ENCODE results near the gene CCNG1.
"Not testable (repeated sequence)": the region's sequence is repeated elsewhere in the genome, so short reads cannot be mapped to it uniquely, and the experiment has no call there.

Gene CCNG1, protein sequence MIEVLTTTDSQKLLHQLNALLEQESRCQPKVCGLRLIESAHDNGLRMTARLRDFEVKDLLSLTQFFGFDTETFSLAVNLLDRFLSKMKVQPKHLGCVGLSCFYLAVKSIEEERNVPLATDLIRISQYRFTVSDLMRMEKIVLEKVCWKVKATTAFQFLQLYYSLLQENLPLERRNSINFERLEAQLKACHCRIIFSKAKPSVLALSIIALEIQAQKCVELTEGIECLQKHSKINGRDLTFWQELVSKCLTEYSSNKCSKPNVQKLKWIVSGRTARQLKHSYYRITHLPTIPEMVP

DNA sequence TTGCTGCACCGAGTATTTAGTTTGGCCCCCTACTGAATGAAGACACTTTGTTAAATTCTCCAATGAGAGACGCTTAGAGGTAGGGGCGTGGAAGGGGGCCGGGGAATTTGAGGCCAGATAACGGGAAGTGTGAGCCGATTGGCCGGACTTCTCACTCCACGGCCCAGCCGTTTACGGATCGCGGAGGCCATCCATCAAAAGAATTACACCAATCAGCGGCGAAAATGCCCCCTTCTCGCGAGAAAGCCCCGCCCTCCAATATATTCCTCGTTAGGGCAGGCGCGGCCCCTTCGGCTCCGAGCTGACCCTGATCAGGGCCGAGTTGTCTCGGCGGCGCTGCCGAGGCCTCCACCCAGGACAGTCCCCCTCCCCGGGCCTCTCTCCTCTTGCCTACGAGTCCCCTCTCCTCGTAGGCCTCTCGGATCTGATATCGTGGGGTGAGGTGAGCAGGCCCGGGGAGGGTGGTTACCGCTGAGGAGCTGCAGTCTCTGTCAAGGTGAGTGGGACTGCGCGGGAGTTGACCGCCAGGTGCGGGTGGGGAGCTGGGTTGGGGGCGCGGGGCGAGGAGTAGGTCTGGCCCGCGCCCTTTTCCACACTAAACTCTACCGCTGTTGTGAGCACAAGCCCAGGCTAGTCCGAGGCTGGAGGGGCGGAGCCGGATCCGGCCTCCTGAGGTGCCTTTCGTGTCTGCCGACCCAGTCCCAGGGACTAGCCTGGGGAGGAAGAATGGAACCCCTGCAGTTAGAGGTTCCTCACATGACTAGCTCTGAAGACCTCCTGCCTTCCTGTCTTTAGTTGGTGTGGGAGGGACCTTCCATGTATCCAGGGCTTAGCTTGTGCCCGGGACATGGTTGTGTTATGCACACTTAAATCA, at the start of gene CCNG1:
Gene CCNG1, plus strand, starts transcription at position 287 of the 874 bp plus-strand sequence. CDS start 1,662 bp downstream, outside the sequence.
- peak; percentile 74 to 76 for DNase-seq (ENCODE audit: extremely low read depth in 1 of 2, low read depth in 1 of 2)

DNA sequence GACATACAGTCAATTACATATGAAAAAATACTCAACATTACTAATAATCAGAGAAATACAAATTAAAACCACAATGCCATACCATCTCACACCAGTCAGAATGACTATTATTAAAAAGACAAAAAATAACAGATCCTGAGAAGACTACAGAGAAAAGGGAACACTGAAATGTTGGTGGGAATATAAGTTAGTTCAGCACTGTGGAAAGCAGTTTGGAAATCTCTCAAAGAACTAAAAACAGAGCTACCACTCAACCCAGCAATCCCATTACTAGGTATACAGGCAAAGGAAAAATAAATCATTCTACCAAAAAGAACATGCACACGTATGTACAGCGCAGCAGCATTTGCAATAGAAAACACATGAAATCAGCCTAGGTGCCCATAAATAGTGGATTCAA, 41.6 kb upstream of the CCNG1 start:
- no peak for DNase-seq (ENCODE audit: extremely low read depth in 1 of 2, low read depth in 1 of 2)

DNA sequence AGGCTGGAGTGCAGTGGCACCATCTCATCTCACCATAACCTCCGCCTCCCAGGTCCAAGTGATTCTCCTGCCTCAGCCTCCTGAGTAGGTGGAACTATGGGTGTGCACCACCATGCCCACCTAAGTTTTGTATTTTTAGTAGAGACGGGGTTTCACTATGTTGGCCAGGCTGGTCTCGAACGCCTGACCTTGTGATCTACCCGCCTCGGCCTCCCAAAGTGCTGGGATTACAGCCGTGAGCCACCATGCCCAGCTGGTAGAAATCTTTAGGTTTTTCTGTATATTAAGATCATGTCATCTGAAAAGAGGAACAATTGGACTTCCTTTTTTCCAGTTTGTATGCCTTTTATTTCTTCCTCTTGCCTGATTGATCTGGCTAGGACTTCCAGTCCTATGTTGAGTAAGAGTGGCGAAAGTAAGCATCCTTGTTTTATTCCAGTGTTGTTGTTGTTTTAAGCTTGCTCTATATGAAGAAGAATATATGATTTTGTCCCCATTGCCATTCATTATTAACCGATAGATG, 40.5 kb upstream of the CCNG1 start:
- DNase-seq (ENCODE audit: extremely low read depth in 1 of 2, low read depth in 1 of 2) = not testable (repeated sequence)

DNA sequence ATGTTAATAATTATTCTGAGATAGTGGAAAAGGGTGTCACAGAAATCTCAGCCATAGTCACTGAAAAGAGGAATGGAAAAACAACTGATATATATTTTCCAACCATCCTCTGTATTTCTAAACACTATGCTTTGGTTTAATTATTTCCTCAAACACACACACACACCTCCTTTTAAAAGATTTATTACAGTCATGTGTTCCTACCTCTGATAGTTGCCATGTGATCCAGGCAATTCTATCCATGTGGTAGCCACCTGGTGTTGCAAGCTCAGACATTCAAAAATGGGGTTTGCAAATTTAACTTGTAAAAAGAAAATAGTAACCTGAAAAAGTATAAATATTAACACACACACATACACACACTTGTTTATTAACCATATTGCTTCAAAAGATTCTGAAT, 40.0 kb upstream of the CCNG1 start:
- DNase-seq (ENCODE audit: extremely low read depth in 1 of 2, low read depth in 1 of 2) = no peak

DNA sequence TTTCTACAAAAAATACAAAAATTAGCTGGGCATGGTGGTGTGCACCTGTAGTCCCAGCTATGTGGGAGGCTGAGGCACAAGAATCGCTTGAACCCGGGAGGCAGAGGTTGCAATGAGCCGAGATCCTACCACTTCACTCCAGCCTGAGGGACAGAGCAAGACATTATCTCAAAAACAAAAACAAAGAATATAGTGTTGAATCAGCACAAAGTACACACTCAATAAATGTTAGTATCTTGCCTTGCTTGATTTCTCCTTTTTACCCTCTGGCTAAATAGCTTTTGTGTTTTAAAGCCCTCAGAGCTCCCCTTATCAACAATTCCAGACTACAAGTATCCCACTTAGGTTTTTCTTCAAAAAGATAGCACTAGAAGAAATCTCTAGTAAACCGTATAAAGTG, 37.5 kb upstream of the CCNG1 start:
- no peak for DNase-seq (ENCODE audit: extremely low read depth in 1 of 2, low read depth in 1 of 2)

DNA sequence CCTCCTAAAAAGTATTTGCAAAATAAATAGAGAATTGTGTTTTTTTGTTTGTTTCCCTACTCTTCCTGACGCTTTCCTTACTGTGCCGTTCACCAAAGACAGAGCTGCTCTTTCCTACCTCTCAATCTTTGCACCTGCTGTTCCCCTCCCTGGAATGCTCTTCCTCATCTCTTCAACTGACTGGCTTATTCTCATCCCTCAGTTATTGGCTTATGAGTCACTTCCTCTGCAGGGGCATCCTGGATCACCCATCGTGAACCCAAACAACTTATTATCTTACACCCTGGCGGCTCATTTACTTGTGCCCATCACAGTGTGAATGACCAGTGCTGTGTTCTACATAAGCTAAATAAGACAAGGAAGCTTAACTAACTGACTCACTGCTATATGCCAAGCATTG, 36.1 kb upstream of the CCNG1 start:
- DNase-seq (ENCODE audit: extremely low read depth in 1 of 2, low read depth in 1 of 2) = no peak

DNA sequence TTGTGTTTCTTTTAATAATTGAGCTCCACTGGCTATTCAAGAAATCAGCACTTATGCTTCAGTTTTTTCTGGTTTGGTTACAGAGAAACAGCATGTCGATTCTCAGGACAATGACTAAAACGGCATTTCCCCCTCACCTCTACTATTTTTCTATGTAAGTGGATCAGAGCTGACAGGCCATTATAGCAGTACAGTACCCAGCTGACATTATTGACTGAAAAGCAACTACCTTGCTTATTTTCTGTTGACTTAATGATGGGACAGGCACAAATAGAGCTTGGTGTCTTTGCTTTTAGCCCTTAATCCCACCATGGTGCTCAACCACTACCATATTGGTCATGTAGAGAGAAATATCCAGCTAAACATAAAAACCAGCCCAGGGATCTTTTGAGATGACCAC, 35.4 kb upstream of the CCNG1 start:
- DNase-seq (ENCODE audit: extremely low read depth in 1 of 2, low read depth in 1 of 2) = no peak

DNA sequence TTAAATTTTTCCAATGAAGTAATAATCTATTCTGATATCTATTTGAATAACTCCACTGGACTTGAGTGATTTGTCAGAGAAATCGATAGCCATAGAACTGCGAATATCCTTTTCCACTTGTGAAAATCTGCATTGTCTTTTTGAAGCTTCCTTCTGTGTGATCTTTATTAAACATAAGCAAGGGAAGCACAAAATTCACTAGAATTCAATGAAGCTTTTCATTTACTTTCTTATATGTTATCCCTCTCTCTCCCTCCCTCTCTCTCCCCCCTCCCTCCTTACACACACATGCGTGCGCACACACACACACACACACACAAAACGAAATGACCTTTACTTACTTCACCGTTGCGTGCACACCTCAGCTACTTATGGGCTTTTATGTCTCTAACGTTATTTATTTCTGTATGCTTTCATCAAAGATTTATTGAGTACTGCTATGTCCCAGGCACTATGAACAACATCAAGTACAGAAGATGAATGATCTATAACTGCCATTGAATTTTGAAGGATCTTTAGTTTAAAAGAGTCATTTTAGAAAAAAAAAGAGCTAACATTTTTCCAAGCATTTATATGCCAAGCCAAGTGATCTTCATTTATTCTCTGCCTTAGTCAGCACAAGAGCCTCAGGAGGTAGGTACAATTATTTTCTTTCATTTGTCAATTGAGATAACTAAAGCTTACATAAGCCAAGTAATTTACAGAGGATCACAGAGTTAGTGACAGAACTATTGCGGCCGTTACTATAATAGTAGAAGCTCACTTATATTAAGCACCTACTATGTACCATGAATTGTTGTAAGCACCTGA, 32.8 kb upstream of the CCNG1 start:
- no peak for DNase-seq (ENCODE audit: extremely low read depth in 1 of 2, low read depth in 1 of 2)

DNA sequence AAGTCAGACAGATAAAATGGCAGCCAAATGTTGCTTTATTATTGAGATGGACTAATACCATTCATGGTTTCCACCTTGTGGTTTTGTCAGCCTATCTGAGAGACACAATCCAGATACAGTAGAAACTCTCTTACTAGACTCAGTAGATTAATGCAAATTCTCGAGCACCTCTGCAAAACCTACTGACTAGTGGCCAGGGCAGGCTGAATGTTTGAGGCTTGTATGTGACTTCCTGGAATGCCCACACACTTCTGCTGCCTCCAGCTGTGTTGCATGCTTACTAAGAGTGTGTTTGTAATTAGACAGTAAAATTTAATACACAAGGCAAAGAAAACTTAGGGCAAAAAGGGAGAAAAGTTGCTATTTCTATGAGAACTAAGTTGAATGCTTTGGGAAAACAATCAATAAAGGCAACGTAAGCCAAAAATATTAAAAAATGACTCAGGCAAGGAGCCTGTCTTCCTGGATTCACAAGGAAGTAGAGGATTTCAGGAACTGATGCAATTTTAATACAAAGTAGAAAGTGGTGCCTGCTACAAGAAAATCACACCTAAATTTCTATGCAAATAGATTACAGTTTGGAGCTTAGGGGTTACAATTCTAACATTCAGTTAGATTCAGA, 30.2 kb upstream of the CCNG1 start:
- no peak for DNase-seq (ENCODE audit: extremely low read depth in 1 of 2, low read depth in 1 of 2)

DNA sequence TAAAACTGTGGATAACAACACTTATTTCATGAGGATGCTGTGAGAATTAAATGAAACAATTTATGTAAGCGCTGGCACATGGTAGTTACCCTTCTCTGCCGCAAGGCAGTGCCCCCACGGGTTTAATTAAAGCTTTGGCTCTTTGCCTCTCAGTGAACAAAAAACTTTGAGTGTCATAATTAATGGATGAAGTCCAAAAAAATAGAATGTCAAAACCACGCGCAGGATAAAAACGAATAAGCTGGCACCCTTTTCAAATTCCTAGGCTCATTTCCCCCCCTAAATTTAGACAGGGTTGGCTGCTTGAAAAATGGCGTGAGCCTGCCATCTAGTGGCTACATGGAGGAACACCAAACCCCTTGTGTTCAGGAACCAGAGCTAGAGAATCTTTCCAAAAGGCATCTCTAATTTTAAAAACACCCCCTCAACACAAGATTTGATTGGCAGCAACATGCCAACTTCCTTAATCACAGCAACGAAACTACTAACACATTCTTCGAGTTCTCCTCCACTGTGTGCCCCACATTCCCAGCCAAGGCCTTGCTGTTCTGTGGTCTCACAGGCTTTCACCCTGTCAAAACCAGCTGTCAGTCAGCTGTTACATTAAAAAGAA, 29.0 kb upstream of the CCNG1 start:
- DNase-seq (ENCODE audit: extremely low read depth in 1 of 2, low read depth in 1 of 2) = peak in 1 of 2 donors; percentile 29

DNA sequence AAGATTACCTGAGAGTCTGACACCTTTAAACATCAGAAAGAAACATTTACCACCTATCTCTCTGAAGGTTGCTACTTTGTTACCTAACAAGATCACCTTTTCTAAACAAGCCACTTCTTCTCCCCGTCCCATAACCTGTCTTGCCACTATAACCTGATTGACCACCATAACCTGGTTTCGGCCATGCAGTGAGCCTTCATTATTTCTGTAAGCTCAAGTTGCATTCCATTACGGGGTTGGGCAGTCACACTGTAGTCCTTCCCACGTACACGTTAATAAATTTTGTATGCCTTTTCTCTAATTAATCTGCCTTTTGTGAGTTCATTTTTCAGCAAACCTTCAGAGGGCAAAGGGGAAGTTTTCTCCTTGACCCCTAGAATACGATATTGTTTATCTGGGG, 28.0 kb upstream of the CCNG1 start:
- no peak for DNase-seq (ENCODE audit: extremely low read depth in 1 of 2, low read depth in 1 of 2)

DNA sequence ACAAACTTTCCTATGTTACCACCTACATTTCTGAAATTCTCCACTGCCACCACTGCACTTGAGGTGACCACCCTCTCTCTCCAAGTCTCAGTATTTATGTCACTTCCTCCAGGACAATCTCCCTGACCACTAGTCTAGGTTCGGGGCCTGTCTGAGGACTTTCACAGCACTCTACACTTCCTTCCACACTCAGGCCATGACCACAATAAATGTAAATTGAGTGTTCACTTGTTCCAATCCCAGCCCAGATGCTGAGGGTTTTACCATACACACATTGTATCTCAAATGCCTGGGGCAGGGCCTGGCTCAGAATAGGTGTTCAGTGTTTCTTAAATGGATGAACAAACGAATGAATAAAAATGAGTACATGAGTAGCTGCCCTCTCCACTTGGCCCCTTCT, 26.9 kb upstream of the CCNG1 start:
- DNase-seq (ENCODE audit: extremely low read depth in 1 of 2, low read depth in 1 of 2) = no peak

DNA sequence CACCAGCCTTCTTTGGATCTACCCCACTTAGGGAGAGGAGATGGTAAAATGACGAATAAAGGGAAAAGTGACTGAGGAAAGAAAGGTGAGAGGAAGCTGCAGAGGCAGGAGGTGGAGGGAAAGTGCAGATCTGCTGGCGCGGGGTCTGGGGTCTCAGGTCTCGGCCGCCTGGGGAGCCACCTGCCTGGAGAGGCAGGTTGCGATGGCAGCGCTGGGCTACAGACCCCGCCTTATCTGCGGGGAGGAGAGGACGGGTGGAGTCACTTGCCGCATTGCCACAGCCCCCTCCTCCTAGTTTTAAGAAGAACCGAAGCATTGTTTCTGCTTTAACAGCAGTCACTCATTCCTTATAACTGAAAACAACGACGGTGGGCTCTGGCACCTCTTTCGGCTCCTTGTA, 21.7 kb upstream of the CCNG1 start:
- not testable (repeated sequence) for DNase-seq (ENCODE audit: extremely low read depth in 1 of 2, low read depth in 1 of 2)

DNA sequence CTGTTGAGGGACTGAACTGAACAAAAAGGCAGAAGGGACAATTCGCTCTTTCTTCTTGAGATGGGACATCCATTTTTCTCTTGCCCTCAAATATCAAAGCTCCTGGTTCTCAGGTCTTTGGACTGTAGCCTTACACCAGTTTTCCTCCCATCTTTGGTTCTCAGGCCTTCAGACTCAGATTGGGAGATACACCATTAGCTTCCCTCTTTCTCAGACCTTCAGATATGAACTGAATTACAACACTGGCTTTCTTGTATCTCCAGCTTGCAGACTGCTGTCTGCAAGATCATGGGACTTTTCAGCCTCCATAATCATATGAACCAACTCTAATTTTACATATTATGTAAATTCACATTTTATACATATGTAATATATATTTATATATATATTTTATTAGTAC, 12.6 kb upstream of the CCNG1 start:
- no peak for DNase-seq (ENCODE audit: extremely low read depth in 1 of 2, low read depth in 1 of 2)

DNA sequence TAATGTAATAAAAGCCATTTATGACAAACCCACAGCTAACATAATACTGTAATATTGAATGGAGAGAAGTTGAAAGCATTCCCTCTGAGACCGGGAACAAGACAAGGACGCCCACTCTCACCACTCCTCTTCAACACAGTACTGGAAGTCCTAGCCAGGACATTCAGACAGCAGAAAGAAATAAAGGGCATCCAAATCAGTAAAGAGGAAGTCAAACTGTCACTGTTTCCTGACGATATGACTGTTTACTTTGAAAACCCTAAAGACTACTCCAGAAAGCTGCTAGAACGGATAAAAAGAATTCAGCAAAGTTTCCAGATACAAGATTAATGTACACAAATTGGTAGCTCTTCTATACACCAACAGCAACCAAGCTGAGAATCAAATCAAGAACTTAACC, 11.3 kb upstream of the CCNG1 start:
- not testable (repeated sequence) for DNase-seq (ENCODE audit: extremely low read depth in 1 of 2, low read depth in 1 of 2)

DNA sequence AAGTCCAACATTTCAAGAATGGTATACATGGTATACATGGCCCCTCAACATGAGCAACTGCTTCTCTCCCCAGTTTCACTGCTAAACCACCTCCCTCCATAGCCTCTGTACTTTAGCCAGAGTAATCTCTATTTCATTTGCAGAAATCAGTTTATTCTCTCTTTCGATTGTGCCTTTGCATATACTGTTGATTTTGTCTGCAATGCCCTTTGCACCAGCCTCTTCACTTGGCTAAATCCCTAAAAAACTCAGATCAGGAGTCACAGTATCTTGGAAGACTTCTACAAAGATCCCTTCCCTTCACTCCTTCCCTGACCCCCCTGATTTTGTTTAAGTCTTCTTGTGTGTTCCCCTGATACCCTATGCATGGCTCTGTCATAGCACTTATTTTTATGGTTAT, 4.9 kb upstream of the CCNG1 start:
- DNase-seq (ENCODE audit: extremely low read depth in 1 of 2, low read depth in 1 of 2) = no peak

DNA sequence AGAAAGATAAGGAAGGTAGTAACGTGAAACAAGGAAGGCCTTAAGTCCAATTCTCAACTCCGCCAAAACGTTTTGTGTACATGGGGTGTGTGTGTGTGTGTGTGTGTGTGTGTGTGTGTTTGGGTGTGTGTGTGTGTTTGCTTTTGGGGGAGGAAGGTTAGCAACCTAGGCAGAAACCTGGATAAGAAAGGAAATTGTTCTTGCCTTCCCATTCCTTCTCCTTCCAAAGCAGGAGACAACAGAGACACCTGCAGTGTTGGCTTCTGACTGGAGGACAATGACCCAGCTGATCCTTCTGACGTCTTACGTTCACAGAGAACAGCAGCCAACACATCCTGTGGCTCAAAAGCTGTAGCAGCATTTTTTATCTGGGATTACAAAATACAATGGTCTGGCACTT, 4.1 kb upstream of the CCNG1 start:
- no peak for DNase-seq (ENCODE audit: extremely low read depth in 1 of 2, low read depth in 1 of 2)

DNA sequence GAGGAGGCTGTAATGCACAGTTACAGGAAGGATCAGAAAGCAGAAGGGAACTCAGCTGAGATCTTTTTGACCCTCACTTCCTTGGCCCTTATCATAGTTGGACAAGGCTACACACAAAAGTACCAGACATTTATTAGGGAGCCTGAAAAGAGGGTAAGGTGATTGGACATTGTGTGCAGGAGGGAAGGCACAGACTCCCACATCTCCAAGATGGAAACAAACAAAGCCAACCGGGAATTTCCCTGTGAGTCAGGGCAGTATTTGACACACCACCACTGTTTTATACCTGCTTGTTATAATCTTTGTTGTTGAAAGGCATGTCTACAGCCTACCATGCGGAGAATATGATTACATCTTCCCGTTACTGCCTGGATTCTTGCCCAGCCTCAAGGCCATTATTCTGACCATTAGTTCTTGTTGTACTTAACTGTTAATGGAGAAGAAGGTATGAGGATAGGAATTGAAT, 3.0 kb upstream of the CCNG1 start:
- DNase-seq (ENCODE audit: extremely low read depth in 1 of 2, low read depth in 1 of 2) = no peak

DNA sequence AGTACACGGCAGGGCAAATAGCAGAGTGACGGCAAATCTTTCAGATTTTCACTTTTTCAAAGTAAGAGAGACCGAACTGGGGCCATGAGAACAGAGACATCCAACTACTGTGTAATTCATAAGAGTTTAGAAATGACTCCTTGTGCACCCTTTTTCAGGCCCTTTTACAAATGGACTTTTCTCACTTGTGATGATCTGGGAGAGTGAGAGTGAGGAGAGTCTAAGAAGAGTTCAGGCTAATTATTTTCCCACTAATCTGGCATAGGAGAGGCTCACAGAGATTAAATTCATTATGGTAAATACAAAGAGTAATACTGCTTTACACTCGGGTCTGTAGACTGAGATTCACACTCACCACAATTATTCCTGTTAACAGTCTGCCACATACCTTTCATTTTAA, 880 bp upstream of the CCNG1 start:
- no peak for DNase-seq (ENCODE audit: extremely low read depth in 1 of 2, low read depth in 1 of 2)

DNA sequence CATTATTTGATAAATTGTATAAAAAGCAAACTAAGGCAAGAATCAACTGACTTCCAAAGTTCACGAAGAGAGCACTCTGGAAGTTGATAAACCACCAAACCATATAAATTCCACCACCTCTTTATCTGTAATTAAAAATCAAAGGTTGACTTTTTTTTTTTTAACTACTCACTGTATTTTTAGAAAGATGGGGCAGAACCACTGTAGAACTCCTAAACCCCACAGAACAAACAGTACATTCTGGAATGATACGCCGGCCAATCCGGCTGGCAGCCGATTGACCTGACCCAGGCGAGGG, 435 bp upstream of the CCNG1 start:
- no peak for DNase-seq (ENCODE audit: extremely low read depth in 1 of 2, low read depth in 1 of 2)

DNA sequence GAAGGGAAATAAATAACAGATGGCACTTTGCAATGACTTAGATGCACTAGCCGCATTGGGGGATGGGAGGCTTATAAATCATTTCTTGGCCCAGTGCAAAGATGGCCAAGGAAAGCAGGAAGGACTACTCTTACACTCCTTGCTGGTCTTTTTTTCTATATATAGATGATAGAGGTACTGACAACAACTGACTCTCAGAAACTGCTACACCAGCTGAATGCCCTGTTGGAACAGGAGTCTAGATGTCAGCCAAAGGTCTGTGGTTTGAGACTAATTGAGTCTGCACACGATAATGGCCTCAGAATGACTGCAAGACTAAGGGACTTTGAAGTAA, 1.7 kb downstream of the CCNG1 start:
- DNase-seq (ENCODE audit: extremely low read depth in 1 of 2, low read depth in 1 of 2) = no peak

Data from activated CD8-positive, alpha-beta memory T cell treated with anti-CD3 and anti-CD28 coated beads for 1 hour (primary cell).